ENCODE results near the gene TUBA4A.

TUBA4A gene

DNA sequence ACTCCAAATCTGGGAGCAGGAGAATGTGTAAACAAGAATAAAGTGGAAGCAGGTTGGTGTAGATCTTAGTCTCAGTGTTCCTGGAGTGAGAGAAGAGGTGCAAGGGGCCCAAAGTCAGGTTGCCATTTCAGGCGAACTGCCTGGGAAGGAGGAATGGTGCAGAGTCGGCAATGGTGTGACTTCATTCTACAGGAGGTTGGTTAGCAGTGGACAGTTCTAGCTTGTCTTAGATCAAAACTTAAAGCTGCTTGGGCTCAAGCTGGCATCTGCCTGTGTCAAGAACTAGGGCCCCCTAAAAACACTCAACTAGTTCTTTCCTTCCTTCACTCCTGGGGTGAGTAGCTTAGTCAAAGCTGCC, 4.9 kb downstream of the TUBA4A start:
- in situ Hi-C loops (cut with HindIII; ENCODE audit: low sequenced_read_pairs) = loop anchor here (10.0 kb wide), 1 partner anchor 116 kb away; no protein-coding TSS in a partner anchor
- no peak for DNase-seq (ENCODE audit: low read depth)
- H3K4me3 ChIP-seq (ENCODE audit: low read depth, low read length) = no peak overlapping the region
- TF ChIP-seq, protein P1, sequence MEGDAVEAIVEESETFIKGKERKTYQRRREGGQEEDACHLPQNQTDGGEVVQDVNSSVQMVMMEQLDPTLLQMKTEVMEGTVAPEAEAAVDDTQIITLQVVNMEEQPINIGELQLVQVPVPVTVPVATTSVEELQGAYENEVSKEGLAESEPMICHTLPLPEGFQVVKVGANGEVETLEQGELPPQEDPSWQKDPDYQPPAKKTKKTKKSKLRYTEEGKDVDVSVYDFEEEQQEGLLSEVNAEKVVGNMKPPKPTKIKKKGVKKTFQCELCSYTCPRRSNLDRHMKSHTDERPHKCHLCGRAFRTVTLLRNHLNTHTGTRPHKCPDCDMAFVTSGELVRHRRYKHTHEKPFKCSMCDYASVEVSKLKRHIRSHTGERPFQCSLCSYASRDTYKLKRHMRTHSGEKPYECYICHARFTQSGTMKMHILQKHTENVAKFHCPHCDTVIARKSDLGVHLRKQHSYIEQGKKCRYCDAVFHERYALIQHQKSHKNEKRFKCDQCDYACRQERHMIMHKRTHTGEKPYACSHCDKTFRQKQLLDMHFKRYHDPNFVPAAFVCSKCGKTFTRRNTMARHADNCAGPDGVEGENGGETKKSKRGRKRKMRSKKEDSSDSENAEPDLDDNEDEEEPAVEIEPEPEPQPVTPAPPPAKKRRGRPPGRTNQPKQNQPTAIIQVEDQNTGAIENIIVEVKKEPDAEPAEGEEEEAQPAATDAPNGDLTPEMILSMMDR (IDR thresholded peaks at IDR 0.05; ENCODE audit: low read depth, low read length, missing control alignments) = no peak

DNA sequence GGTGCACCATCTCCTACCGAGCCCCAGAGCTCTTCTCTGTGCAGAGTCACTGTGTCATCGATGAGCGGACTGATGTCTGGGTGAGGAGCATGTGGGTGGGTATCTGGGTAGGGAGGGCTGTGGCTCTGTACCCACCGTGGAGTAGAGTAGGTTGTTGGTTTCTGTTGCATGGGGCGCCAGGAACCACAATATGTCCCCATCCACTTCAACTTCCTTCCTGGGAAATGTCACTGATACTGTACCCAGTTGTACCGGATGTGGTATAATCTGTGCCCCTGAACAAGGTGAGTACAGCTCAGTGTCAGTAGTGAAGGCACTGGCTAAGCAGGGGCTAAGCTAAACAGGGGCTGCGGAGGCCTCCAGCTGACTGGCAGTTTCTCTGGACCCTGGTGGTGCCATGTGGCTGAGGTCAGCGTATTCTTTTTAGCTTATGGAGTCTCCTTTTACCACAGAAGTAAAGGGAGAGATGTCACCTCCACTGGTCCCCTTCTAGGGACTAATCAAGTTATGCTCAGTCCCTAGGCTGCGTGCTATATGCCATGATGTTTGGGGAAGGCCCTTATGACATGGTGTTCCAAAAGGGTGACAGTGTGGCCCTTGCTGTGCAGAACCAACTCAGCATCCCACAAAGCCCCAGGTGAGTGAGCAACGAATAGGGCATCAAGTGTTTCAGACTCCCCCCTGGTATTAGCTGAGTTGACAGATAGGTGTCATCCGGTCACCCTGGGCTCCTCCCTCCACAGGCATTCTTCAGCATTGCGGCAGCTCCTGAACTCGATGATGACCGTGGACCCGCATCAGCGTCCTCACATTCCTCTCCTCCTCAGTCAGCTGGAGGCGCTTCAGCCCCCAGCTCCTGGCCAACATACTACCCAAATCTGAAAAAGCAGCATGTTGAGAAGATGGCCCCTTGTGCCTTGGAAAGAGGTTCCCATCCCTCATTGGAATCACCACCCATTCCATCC, 5.8 kb downstream of the TUBA4A start:
- TF ChIP-seq, protein P1 (IDR thresholded peaks at IDR 0.05; ENCODE audit: low read depth, low read length, missing control alignments) = no peak
- in situ Hi-C loops (cut with HindIII; ENCODE audit: low sequenced_read_pairs) = loop anchor here (10.0 kb wide), 1 partner anchor 117 kb away; no protein-coding TSS in a partner anchor
- H3K4me3 ChIP-seq (ENCODE audit: low read depth, low read length) = no peak overlapping the region
- no peak for DNase-seq (ENCODE audit: low read depth)

DNA sequence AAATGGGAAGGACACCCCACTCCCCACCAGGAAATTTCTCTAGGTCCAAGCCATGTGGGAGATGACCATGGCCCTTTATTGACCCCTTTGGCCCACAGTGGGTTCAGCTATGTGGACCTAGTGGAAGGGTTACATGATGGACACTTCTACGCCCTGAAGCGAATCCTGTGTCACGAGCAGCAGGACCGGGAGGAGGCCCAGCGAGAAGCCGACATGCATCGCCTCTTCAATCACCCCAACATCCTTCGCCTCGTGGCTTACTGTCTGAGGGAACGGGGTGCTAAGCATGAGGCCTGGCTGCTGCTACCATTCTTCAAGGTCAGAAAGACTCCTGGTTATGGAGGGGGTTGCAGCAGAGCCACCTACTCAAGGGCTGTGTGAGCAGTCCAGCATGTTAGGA, 7.2 kb downstream of the TUBA4A start:
- in situ Hi-C loops (cut with HindIII; ENCODE audit: low sequenced_read_pairs) = loop anchor here (10.0 kb wide), 1 partner anchor 118 kb away; no protein-coding TSS in a partner anchor
- DNase-seq (ENCODE audit: low read depth) = no peak
- TF ChIP-seq, protein P1 (IDR thresholded peaks at IDR 0.05; ENCODE audit: low read depth, low read length, missing control alignments) = no peak
- H3K4me3 ChIP-seq (ENCODE audit: low read depth, low read length) = no peak overlapping the region

DNA sequence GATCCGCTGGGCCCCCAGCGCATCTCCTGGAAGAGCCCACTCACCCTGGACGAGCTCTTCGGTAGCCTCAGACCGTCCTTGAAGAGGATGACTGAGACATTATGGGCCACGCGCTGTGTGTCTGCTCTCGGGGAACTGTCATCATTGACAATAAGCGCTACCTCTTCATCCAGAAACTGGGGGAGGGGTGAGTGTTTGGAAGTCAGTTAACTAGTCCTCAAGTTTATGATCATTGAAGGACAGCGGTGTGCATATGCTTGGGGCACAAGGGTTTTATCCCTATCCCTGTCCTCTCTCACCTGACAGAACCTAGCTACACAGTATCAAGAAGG, 7.9 kb downstream of the TUBA4A start:
- in situ Hi-C loops (cut with HindIII; ENCODE audit: low sequenced_read_pairs) = loop anchor here (10.0 kb wide), 1 partner anchor 119 kb away; no protein-coding TSS in a partner anchor
- peak overlapping the region; percentile 91 for H3K4me3 ChIP-seq (ENCODE audit: low read depth, low read length)
- TF ChIP-seq, protein P1 (IDR thresholded peaks at IDR 0.05; ENCODE audit: low read depth, low read length, missing control alignments) = no peak
- DNase-seq (ENCODE audit: low read depth) = no peak

DNA sequence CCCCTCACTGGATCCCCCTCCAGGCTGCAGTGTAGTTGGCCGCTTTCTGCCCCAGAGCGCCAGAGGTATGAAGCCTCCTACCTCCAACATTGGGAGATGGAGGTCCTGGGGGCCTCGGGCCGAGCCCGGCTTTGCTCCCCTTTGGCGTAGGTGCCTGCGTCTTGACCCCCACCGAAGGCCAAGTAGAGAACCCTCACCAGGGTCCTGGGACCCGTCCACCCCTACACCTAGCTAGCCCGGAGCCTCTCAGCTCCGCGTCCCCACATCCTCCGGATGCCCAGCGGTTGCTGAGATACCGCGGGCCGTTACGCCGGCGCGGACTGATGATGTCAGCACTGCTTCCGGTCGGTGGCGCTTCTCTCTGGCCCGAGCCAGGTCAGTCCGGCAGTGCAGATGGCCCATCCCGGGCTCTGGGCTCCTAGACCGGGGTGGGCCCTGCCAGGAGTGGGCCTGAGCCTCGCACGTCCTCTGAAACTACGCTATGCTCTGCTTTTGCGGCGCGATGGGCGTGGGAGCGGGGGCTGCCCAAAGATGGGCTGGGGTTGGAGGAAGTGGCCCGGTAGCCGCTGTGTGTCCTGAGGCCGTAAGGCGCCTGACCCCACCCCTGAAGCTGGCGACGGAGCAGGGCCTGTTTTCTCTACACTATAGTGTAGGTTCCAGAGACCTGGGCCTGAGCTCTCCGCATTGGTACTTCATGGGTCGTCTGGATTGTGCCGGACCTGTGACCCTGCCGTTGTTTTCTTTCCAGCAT, 8.4 kb downstream of the TUBA4A start, which contains the start of the genes GLB1L and STK16:
Gene GLB1L, minus strand, starts transcription at position 297 of the 751 bp plus-strand sequence. CDS start 1,871 bp downstream, outside the sequence.
Gene STK16, plus strand, starts transcription at position 332 of the 751 bp plus-strand sequence. CDS start 521 bp downstream, outside the sequence.
- H3K4me3 ChIP-seq (ENCODE audit: low read depth, low read length) = peak within 1 kb of the TSS; percentile 91
- DNase-seq (ENCODE audit: low read depth) = peak; percentile 82
- TF ChIP-seq, protein P1 (IDR thresholded peaks at IDR 0.05; ENCODE audit: low read depth, low read length, missing control alignments) = no peak
- in situ Hi-C loops (cut with HindIII; ENCODE audit: low sequenced_read_pairs) = loop anchor here (10.0 kb wide), 1 partner anchor 119 kb away; no protein-coding TSS in a partner anchor

DNA sequence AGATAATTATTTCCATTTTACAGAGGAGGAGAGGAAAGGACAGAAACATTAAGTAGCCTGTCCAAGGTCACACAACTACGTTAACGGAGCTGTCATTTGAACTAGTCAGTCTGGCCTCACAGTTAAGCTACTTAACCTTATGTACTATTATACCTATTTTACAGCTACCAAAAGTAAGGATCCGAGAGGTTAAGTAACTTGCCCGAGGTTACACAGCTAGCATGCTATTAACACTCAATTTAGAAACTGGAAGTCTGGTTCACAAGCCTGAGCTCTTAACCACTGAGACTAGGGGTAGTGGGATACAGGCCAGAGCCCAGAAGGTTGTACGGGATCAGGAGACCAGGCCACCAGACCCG, 8.9 kb downstream of the TUBA4A start:
- no peak for DNase-seq (ENCODE audit: low read depth)
- H3K4me3 ChIP-seq (ENCODE audit: low read depth, low read length) = peak overlapping the region; percentile 91
- TF ChIP-seq, protein P1 (IDR thresholded peaks at IDR 0.05; ENCODE audit: low read depth, low read length, missing control alignments) = no peak
- in situ Hi-C loops (cut with HindIII; ENCODE audit: low sequenced_read_pairs) = loop anchor here (10.0 kb wide), 1 partner anchor 120 kb away; no protein-coding TSS in a partner anchor

Data from astrocyte of the cerebellum (primary cell).